ENCODE data around the gene DPP3.
"Not testable (repeated sequence)": the region's sequence is repeated elsewhere in the genome, so short reads cannot be mapped to it uniquely, and the experiment has no call there.

The DPP3 gene

GRCh38 chr11:66480117-66480938 lies at the start of gene DPP3:
Gene DPP3 (plus strand): TSS chr11:66480434. CDS start chr11:66482201, 1,767 bp downstream.
- peak; percentile 78 for DNase-seq

GRCh38 chr11:66431287-66431686 lies 48.9 kb upstream of the DPP3 start:
- DNase-seq = not testable (repeated sequence)

GRCh38 chr11:66431871-66432329 lies 48.3 kb upstream of the DPP3 start:
- not testable (repeated sequence) for DNase-seq

GRCh38 chr11:66432597-66432996 lies 47.6 kb upstream of the DPP3 start:
- no peak for DNase-seq

- no peak for DNase-seq
Measured at GRCh38 chr11:66437979-66438503, 42.2 kb upstream of the DPP3 start.

- peak; percentile 90 for DNase-seq
Measured at GRCh38 chr11:66438504-66439466, 41.4 kb upstream of the DPP3 start, which contains the start of gene MRPL11. Gene MRPL11 (minus strand): TSS chr11:66438848. CDS start chr11:66438754, 94 bp downstream.

- DNase-seq = not testable (repeated sequence)
Measured at GRCh38 chr11:66440101-66440939, 39.9 kb upstream of the DPP3 start.

- not testable (repeated sequence) for DNase-seq
Measured at GRCh38 chr11:66440940-66441282, 39.3 kb upstream of the DPP3 start.

GRCh38 chr11:66443602-66444001 lies 36.6 kb upstream of the DPP3 start:
- DNase-seq = no peak

GRCh38 chr11:66447012-66447411 lies 33.2 kb upstream of the DPP3 start:
- DNase-seq = no peak

GRCh38 chr11:66448523-66448922 lies 31.7 kb upstream of the DPP3 start:
- no peak for DNase-seq

GRCh38 chr11:66450560-66450959 lies 29.7 kb upstream of the DPP3 start:
- no peak for DNase-seq

GRCh38 chr11:66451663-66452062 lies 28.6 kb upstream of the DPP3 start:
- DNase-seq = no peak

GRCh38 chr11:66454247-66454646 lies 26.0 kb upstream of the DPP3 start:
- DNase-seq = no peak

- DNase-seq = no peak
Measured at GRCh38 chr11:66454828-66455227, 25.4 kb upstream of the DPP3 start.

- no peak for DNase-seq
Measured at GRCh38 chr11:66457826-66458225, 22.4 kb upstream of the DPP3 start.

- no peak for DNase-seq
Measured at GRCh38 chr11:66459138-66459778, 21.0 kb upstream of the DPP3 start.

- no peak for DNase-seq
Measured at GRCh38 chr11:66462010-66462409, 18.2 kb upstream of the DPP3 start.

GRCh38 chr11:66462911-66463310 lies 17.3 kb upstream of the DPP3 start:
- no peak for DNase-seq

GRCh38 chr11:66464116-66464515 lies 16.1 kb upstream of the DPP3 start:
- DNase-seq = not testable (repeated sequence)

GRCh38 chr11:66464916-66465315 lies 15.3 kb upstream of the DPP3 start:
- DNase-seq = no peak
